Stimulated activated CD4-positive, alpha-beta T cell treated with anti-CD3 and anti-CD28 coated beads, Interleukin-15, amount 100 ng/mL, for 48 hours (primary cell): ENCODE data around the gene POU3F2.

Source experiments
- DNase-seq, 2 donors: peaks; one replicate each; pipeline ENCODE4 v3.0.0-alpha.2; 2020; ENCODE audit warnings: low read depth in 2 of 2

The POU3F2 gene

GRCh38 chr6:98843271-98844243 lies 9.2 kb downstream of the POU3F2 start:
- DNase-seq = no peak

- DNase-seq = no peak
Observed at GRCh38 chr6:98844244-98845210, 10.2 kb downstream of the POU3F2 start.

GRCh38 chr6:98845211-98846020 lies 11.0 kb downstream of the POU3F2 start:
- peak in 1 of 2 donors; percentile 52 for DNase-seq

GRCh38 chr6:98846021-98846380 lies 11.6 kb downstream of the POU3F2 start:
- no peak for DNase-seq

GRCh38 chr6:98847416-98847778 lies 13.0 kb downstream of the POU3F2 start:
- DNase-seq = no peak

- no peak for DNase-seq
Observed at GRCh38 chr6:98847779-98848538, 13.6 kb downstream of the POU3F2 start.

GRCh38 chr6:98848539-98849242 lies 14.3 kb downstream of the POU3F2 start:
- DNase-seq = no peak

GRCh38 chr6:98864497-98864896 lies 30.1 kb downstream of the POU3F2 start:
- no peak for DNase-seq

- DNase-seq = no peak
Observed at GRCh38 chr6:98871057-98871456, 36.7 kb downstream of the POU3F2 start.

GRCh38 chr6:98871821-98872220 lies 37.4 kb downstream of the POU3F2 start:
- DNase-seq = no peak

GRCh38 chr6:98875375-98875774 lies 41.0 kb downstream of the POU3F2 start:
- DNase-seq = no peak

GRCh38 chr6:98877250-98877649 lies 42.9 kb downstream of the POU3F2 start:
- DNase-seq = no peak

GRCh38 chr6:98880486-98880885 lies 46.1 kb downstream of the POU3F2 start:
- no peak for DNase-seq

GRCh38 chr6:98885330-98885729 lies 51.0 kb downstream of the POU3F2 start:
- no peak for DNase-seq

GRCh38 chr6:98887650-98888049 lies 53.3 kb downstream of the POU3F2 start:
- DNase-seq = no peak
